Measurements from ENCODE around the gene BMPR1B.

BMPR1B gene

DNA sequence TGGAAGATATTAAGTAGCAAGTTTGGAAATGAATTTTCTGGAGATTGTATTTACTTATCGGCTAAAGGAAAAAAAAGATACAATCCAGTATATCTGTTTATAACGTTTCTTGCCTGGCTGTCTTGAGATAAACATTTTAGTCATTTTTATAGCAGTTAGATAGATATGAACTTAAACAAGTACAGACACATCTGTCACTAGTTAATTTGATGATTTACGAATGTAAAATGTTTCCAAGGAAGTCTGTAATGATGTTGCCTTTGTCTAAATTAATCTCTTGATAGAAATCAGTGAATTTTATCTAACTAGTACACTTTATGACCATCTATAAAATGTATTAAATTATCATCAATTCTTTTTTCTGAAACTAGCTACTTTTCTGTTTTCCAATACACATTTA, 5.7 kb downstream of the BMPR1B start:
- no peak for DNase-seq

DNA sequence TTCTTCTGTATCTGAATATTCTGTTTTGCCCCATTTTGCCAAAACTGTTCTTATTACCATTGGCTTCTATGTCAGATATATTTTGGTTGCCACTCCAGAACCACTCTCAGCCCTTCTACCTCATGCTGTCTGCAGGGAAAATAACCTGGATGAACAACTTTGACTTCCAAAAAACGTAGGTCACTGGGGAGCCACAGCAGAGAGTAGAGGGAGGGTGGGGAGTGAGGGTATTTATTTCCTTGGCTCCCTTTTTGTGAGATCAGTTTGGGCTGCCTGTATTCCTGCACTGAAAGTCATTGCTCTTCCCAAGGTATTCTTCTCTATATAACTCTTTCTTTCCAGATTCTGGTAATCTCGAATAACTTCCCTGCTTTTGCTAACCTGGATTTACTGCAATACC, 6.3 kb downstream of the BMPR1B start:
- DNase-seq, result no peak

DNA sequence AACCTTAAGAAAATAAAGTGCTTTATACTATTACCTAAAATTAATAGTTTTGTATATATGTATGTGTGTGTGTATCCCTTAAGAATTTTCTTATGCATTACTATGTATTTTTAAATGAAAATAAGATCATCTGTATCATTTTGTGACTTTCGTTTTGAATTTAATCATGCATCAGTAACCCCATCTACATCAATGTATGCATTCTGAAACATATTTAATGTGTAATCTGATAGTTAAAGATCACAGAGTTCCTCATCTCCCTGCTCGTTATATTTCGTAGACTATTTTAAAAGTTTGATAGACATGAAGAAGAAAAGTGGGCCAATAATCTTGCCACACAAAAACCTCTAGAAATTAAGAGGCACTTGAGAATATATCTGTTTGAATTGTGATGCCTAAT, 7.4 kb downstream of the BMPR1B start:
- DNase-seq, result no peak

GRCh38 chr4:94765648-94766047, 7.9 kb downstream of the BMPR1B start:
- no peak for DNase-seq

DNA sequence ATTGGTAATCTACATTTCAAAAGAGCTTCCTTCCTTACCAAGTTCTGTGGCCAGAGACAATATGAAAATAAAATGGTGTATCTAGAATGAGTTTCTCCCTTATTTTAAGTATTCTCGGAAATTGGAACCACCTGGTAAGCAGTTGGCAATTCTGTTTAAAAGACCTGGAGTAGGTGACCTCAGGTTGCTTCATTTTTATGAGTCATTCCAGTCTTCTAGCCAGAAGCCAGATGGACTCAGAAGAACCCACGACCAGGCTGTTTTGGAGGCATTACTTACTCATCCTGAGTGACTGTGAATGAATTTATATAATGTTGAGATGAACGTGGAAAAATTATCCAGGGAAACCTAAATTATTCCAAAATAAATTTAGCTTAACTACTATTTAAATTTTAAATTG, 9.1 kb downstream of the BMPR1B start:
- DNase-seq, result no peak

DNA sequence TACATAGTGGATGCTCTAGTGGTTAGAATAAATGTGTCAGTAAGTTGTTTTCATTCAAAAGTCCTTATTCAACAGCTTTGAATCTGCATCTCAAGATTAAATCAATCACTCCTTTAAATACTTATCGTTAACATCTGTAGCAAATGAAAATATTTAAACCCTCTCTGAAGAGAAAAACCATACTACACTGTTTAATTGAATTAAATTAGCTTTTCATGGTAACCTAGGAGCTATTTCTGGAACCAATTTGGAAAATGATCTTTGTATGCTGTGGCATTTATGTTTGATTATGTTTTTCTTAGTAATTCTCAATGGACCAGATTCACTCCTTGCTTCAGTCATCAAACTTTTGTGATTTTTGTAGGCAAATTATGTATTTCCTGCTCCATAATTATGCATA, 9.7 kb downstream of the BMPR1B start:
- DNase-seq, result no peak

- no peak for DNase-seq
Measured at GRCh38 chr4:94782707-94783106, 25.0 kb downstream of the BMPR1B start.

GRCh38 chr4:94791701-94792100, 33.9 kb downstream of the BMPR1B start:
- DNase-seq, result no peak

GRCh38 chr4:94798808-94799207, 41.1 kb downstream of the BMPR1B start:
- DNase-seq, result peak; percentile 83

DNA sequence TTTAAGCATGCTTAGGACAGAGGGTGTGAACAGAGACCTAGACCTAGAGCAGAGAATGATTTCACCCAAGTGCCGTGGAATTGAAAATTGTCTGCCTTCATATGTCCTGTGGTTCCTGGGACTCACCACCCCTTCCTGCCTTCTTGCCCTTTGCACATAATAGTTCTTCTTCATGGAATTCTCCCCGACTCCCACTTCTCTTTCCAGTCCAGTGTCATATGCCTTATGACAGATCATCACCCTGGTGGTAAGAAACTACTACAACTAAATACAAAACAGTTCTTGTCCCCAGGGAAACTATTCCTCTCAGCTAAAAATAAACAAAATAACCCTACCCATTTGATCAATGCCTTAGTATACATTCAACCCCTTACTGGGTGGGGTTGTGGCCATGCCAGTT, 43.3 kb downstream of the BMPR1B start:
- DNase-seq, result no peak

DNA sequence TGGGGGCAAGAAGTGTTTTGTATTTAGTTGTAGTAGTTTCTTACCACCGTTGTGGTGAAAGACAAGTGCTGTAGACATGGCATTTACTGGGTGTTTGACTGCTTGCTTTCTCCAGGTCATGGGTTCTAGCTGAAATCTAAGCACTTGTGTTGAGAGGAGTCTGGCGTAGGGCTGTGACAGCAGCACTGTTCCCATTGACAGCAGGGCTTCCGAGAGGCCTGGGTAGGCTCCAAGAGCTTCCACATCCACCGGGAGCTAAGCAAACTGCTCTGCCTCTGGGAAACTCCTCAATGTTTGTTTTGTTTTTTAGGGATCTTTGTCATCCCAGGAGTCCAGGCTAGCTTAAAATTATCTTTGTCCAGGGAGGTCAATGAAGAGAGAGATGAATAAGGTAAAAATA, 44.3 kb downstream of the BMPR1B start:
- DNase-seq, result no peak

DNA sequence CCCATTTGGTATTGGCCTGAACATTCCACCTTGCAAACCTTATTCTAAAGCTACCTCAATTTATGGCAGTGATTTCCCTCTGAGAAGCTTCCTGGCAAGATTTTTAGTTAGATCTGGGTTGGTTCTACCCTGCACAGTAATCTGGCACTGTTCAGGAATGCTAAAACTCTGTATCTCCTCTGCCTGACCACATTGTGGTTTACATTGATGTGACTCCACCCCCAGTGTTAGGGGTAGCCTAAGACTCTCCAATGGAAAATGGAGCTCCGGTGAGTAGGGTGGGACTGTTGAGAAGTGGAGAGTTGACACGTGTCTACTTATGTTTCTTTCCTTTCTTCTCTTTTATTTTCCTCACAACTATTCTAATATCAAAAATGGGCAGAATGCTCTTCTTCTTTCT, 45.4 kb downstream of the BMPR1B start:
- no peak for DNase-seq

GRCh38 chr4:94804650-94805049, 46.9 kb downstream of the BMPR1B start:
- no peak for DNase-seq

DNA sequence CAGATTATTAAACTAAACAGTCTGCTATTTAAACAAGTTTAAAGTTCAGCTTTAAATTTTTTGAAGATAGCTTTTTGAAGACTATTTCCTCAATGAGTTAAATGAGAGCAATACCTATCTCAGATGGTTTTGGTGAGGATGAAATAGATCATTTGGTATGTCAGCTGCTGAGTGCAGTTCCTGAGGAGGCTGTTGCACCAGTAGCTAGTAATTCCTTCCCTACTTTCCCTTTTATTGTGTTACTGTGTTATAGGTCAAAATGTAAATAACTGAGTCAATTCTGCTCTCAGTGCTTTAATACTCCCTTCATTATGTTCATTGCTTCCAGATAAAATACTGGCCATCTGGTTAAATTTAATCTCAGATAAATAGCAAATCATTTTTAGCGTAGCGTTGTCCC, 48.6 kb downstream of the BMPR1B start:
- peak; percentile 15 for DNase-seq

- no peak for DNase-seq
Measured at GRCh38 chr4:94811643-94812042, 53.9 kb downstream of the BMPR1B start.

DNA sequence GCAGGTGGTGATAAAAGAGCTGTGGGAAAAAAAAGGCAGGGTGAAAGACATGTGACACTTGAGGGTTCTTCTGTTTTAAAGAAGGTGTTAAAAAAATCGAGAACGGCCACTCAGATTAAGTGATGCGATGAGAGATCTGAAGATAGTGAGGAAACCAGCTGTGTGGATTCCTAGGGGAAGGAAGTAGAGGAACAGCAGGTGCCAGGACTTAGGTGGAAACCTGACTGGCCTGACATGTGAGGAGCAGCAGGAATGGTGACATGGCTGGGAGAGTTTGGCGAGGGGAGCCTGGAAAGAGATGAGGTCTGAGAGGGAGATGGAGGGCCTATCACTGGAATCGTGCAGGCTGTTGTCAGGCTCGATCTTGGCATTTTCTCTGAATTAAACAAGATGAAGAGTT, 55.5 kb downstream of the BMPR1B start:
- DNase-seq, result no peak

DNA sequence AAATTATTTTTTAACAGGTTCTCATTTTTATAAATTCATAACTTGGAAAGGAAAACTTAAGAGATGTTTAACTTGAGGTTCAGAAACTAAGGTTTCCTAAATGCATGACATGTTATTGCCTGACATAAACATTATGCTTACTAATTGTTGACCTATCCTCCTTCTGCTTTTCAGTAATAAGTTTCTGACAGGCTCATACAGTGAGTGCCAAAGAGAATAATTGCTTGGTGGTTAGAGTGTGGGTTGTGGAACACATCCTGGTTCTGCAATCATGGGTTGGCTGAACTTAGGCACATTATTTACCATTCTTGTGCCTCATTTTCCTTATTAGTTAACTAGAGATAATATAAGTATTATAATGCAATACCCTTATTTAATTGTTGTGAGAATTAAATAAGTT, 56.5 kb downstream of the BMPR1B start:
- no peak for DNase-seq

DNA sequence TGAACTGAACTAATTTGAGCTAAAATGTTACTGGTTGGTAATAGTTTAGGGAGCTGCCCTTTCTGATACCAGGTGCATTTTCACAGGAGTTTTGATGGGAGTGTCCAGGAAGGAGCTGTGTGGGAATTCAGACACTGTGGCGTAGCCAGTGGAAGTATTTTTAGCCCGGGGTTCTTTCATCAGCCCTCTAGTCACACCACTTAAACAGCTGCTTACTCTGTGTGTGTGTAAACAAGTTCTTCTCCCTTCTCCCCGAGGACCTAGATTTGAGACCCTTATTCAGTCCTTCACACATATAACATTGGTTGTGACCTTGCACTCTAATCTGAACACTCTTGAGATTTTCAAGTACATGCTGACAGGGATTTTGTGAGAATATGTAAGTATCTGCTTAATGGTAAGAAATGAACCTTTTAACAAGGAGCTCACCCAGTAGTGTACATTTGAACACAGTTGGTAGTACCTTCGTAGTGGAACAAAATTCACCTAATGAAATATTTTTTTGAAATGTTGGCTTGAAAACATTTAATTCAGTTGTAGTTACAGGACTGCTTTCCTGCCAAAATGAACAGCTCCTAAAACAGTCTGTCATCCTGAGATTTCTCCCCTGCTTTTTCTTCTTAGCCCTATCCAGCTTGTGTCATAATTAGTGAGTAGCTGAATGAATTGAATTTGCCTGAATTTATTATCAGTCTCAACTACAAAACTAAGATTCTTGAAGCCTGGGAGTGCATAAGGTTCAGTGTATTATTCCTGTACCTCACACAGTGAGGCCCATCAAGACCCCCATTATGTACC, 61.8 kb downstream of the BMPR1B start:
- no peak for DNase-seq

- no peak for DNase-seq
Measured at GRCh38 chr4:94826206-94826605, 68.5 kb downstream of the BMPR1B start.

DNA sequence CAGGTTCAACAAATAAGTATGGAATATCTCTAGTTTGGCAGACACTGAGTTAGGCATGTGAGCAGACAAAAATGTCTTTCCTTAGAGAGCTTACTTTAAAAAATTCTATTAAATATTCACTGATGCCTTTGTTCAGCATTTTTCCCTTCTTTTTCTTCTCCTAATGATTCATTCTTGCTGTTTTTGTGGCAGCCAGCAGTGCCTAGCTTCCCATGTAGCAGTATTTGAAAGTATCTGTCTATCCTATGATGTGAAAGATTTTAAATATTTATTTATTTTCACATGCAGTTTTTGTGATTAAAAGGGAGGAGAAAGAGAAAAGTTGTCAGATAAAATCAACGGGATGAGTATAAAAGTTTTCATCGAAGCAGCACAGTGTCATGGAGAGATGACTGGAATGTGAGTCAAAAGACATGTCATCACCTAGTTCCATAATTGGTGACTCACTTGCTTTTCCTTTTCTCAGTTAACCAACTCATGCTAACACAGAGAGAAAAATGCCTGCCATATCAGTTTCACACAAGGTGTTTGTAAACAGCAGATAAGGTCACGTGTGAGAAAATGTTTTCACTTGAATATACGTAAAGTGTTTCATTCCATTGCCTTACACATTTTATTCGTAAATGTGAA, 69.8 kb downstream of the BMPR1B start:
- DNase-seq, result peak; percentile 87

GRCh38 chr4:94828882-94829281, 71.1 kb downstream of the BMPR1B start:
- no peak for DNase-seq

GRCh38 chr4:94831607-94832006, 73.9 kb downstream of the BMPR1B start:
- DNase-seq, result no peak

DNA sequence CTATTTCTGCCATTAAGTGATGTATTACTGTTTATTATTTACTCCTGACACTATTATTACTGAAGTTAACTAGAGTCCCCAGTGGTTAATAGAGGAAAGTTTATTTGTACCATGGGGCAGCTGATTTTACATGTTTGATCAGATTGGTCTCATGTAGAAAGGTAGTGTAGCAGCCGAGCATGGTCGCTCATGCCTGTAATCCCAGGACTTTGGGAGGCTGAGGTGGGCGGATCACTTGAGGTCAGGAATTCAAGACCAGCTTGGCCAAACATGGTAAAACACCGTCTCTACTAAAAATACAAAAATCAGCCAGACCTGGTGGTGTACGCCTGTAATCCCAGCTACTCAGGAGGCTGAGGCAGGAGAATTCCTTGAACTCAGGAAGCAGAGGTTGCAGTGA, 74.6 kb downstream of the BMPR1B start:
- peak; percentile 13 for DNase-seq

DNA sequence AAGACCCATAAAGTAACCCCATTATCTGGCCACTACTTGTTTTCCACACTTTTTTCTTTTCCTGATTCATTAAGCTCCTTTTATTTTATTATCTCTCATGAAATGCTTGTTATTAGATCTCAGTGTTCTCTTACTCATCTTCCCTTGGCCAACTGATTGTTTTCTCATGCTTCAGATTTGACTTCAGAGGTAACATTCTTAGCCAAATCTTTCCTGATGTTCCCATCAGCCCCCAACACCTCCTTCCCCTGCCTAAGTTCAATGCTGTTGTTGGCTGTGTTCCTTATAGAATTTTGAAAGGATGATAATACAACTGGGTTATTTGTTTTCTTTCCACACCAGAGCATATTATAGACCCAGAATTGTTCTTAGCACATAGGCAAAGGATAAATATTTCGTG, 75.6 kb downstream of the BMPR1B start:
- no peak for DNase-seq

DNA sequence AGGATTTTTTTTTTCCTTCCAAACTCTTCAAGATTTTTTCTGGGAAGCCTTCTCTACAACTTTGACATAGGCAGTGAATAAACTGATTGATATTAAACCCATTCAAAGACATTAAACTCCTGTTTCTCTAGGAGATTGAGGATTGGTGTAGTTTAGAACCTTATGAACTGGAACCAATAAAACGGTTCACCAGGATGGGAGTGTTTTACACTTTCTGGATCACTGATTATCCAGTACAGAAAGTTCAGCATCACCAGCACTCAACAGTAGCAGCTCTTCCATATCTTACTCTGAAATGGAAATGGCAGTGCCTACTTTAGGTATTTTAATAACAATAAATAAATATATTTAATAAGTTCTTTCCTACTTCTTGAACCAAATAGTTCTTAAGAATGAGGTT, 76.7 kb downstream of the BMPR1B start:
- peak; percentile 17 for DNase-seq
